HUES64 (cell line): Measurements from ENCODE around the gene ROR1. TPM values are rescaled to one million over a fixed set of nuclear protein-coding genes. Genes with fewer than 3 reads are reported as not detected.

ENCODE experiments used
- H3K27ac ChIP-seq: 2 replicates; pipeline ENCODE4 v1.7.0; 2013; ENCODE audit warnings: low read depth, low read length, inconsistent platforms
- H3K27me3 ChIP-seq: 2 replicates; pipeline ENCODE4 v1.6.1; 2013; ENCODE audit warnings: mild to moderate bottlenecking, low read length; ENCODE audit not compliant: insufficient read depth
- H3K36me3 ChIP-seq: 2 replicates; pipeline ENCODE4 v1.6.1; 2013; ENCODE audit warnings: mild to moderate bottlenecking, low read length; ENCODE audit not compliant: insufficient read depth
- H3K4me1 ChIP-seq: 2 replicates; pipeline ENCODE4 v1.6.1; 2013; ENCODE audit warnings: mild to moderate bottlenecking, low read length, moderate library complexity; ENCODE audit not compliant: insufficient read depth
- H3K4me3 ChIP-seq: 2 replicates; pipeline ENCODE4 v1.5.1; 2013; ENCODE audit warnings: mild to moderate bottlenecking, low read length, moderate library complexity
- H3K9ac ChIP-seq: 2 replicates; pipeline ENCODE4 v1.6.1; 2013; ENCODE audit warnings: mild to moderate bottlenecking, low read depth, low read length
- H3K9me3 ChIP-seq: 2 replicates; pipeline ENCODE4 v1.6.1; 2013; ENCODE audit warnings: low read depth, low read length; ENCODE audit not compliant: insufficient read depth
- WGBS: fragments of 150-250, 120-280 bp; methylation state at CpG from one replicate; pipeline ENCODE4 v1.1.7; 2013; ENCODE audit warnings: missing lambda C conversion rate; 5-methylcytosine and 5-hydroxymethylcytosine counted together
- polyA plus RNA-seq, 2 experiments: library from polyadenylated mRNA; stranded (reverse); fragments of 50-300 nt; gene quantifications; one replicate each; pipeline ENCODE4 v1.2.3, GENCODE V29; 2013

Gene ROR1
- 48.4 TPM for polyA plus RNA-seq (2013, experiment 1 of 2)
- polyA plus RNA-seq (2013, experiment 2 of 2), result 42.9 TPM

- H3K4me3 ChIP-seq, result peak within 1 kb of the TSS; percentile 82
- no peaks in the 10 kb centered on the region for H3K27me3 ChIP-seq
- under 1% methylated on average over 99 of the region's 99 CpGs for WGBS
- H3K27ac ChIP-seq, result peak within 1 kb of the TSS; percentile 95
- no peaks in the 10 kb centered on the region for H3K9me3 ChIP-seq
- no peaks in the 10 kb centered on the region for H3K36me3 ChIP-seq
- peak within 1 kb of the TSS; percentile 87 for H3K9ac ChIP-seq
- peaks cover 44% of the 10 kb centered on the region for H3K4me1 ChIP-seq
Observed at GRCh38 chr1:63773815-63774616, at the start of gene ROR1. ROR1 (plus strand) TSS chr1:63774017.

- Histone ChIP-seq H3K9ac (no peak overlapping the region), H3K27ac (no peak overlapping the region), H3K27me3 (no peaks in the 10 kb centered on the region), H3K4me1 (peaks cover 19% of the 10 kb centered on the region), H3K36me3 (no peaks in the 10 kb centered on the region), H3K4me3 (no peak overlapping the region), H3K9me3 (no peaks in the 10 kb centered on the region)
- 93% methylated on average over 3 of the region's 3 CpGs for WGBS
Observed at GRCh38 chr1:63724375-63724899, 49.4 kb upstream of the ROR1 start.

DNA sequence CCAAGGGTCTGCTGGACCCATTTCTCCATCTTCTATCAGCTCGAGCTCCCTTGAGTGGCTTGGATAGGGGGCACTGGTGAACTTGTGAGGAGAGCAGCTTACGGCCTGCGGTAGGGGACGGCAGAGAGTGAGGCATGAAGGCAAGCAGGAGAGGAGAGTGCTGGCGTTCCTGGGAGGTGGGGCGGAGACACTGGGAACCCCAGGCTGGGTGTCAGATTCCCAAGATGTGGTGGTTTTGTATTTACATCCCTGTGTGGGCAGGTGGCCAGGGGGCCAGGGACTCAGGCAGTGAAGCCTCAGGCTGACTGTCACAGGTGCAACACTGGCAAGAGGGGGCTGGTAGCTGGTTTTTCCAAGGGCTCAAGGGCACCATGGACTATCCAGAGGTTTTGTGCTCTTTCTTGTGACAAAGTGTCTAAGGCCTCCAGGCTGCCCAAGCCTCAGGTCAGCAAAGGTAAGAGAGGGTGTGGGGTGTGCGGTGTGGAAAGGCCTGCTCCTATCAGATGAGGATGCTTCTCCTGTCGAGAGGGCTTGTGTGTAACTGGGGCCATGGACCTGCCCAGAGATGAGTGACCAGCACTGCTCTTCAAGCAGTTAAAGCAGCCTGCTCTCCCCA is 45.1 kb upstream of the ROR1 start:
- H3K36me3 ChIP-seq, result no peaks in the 10 kb centered on the region
- H3K27ac ChIP-seq, result 0 out of 2 replicates have a peak overlapping the region, but pooled peaks have one; percentile 10
- H3K4me1 ChIP-seq, result peaks cover 30% of the 10 kb centered on the region
- H3K27me3 ChIP-seq, result no peaks in the 10 kb centered on the region
- 79% methylated on average over 8 of the region's 8 CpGs for WGBS
- no peak overlapping the region for H3K4me3 ChIP-seq
- no peak overlapping the region for H3K9ac ChIP-seq
- no peaks in the 10 kb centered on the region for H3K9me3 ChIP-seq

GRCh38 chr1:63729227-63729620 is 44.6 kb upstream of the ROR1 start:
- H3K4me1 ChIP-seq, result peaks cover 27% of the 10 kb centered on the region
- H3K27ac ChIP-seq, result no peak overlapping the region
- H3K4me3 ChIP-seq, result no peak overlapping the region
- no peaks in the 10 kb centered on the region for H3K27me3 ChIP-seq
- no peak overlapping the region for H3K9ac ChIP-seq
- WGBS, result 90% methylated on average over 5 of the region's 5 CpGs
- no peaks in the 10 kb centered on the region for H3K9me3 ChIP-seq
- no peaks in the 10 kb centered on the region for H3K36me3 ChIP-seq

DNA sequence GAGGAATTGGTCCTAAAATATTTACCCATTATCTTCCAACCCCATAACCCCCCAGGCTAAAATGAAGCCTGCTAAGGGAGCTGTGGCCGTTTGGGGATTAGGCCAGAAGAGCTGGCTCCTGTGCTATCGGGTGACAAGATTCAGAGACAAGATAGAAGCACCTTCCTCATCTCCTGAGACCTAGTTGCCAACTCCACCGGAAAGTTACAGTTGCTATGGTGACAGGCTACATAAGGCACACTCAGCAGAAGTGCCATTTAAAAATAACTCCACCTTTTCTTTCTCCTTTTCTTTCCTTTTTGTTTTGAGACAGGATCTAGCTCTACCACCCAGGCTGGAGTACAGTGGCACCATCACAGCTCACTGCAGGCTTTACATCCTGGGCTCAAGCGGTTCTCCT is 43.6 kb upstream of the ROR1 start:
- Histone ChIP-seq H3K27me3 (no peaks in the 10 kb centered on the region), H3K27ac (peak overlapping the region; percentile 45; the same call in 1 of the 2 replicates), H3K36me3 (no peaks in the 10 kb centered on the region), H3K4me3 (no peak overlapping the region), H3K4me1 (peaks cover 23% of the 10 kb centered on the region), H3K9me3 (no peaks in the 10 kb centered on the region), H3K9ac (no peak overlapping the region)
- WGBS, result 78% methylated on average over 4 of the region's 4 CpGs

DNA sequence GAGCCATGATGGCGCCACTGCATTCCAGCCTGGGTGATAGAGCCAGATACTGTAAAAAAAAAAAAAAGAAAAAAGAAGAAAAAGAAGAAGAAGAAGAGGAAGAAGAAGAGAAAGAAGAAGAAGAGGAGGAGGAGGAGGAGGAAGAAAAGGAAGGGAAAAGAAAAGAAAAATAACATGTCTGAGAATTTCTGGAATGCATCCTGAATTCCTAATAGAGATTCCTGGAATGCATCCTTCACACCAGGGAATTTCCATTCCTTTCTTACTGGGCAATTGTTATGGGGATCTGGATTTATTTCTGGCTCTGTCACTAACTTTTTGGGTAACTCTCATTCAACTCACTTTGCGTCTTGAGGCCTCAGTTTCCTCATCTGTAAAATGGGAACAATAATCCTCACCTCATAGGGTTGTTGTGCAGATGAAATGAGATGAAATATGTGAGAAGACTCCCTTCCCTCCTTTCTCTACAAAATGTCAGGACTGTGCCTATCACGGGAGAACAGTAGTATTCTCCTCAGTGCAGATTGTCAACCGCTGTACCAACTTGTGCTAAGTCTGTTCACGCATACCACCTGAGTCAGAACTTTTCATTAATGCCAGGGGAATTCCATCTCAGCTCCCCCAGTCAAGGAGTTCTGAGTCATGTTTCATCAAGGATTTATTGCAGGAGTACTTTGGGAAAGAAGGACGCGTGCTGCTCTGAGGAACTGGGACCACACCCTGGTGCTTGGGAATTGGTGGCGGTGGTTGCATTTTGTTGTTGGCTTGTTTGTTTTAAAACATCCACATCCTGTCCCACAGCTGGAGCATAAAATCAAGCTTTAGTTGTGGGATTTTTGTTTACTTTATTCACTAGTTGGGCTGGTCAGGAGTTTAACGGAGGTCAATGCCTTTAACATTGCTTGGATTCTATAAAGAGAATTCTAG is 42.4 kb upstream of the ROR1 start:
- WGBS, result 86% methylated on average over 7 of the region's 9 CpGs
- Histone ChIP-seq H3K4me3 (no peak overlapping the region), H3K27ac (peak overlapping the region; percentile 78), H3K4me1 (peaks cover 23% of the 10 kb centered on the region), H3K9me3 (peaks cover 3% of the 10 kb centered on the region; the same call in 1 of the 2 replicates), H3K27me3 (no peaks in the 10 kb centered on the region), H3K36me3 (no peaks in the 10 kb centered on the region), H3K9ac (no peak overlapping the region; the same call in 1 of the 2 replicates)

- no peak overlapping the region for H3K9ac ChIP-seq
- WGBS, result 79% methylated on average over 1 of the region's 1 CpG
- H3K27ac ChIP-seq, result 0 out of 2 replicates have a peak overlapping the region, but pooled peaks have one; percentile 26
- no peaks in the 10 kb centered on the region for H3K27me3 ChIP-seq
- peaks cover 3% of the 10 kb centered on the region; the same call in 1 of the 2 replicates for H3K9me3 ChIP-seq
- peaks cover 23% of the 10 kb centered on the region for H3K4me1 ChIP-seq
- no peaks in the 10 kb centered on the region for H3K36me3 ChIP-seq
- no peak overlapping the region for H3K4me3 ChIP-seq
Observed at GRCh38 chr1:63732666-63733065, 41.2 kb upstream of the ROR1 start.

- no peak overlapping the region for H3K9ac ChIP-seq
- no peak overlapping the region for H3K4me3 ChIP-seq
- H3K4me1 ChIP-seq, result no peaks in the 10 kb centered on the region
- no peak overlapping the region for H3K27ac ChIP-seq
- no peaks in the 10 kb centered on the region for H3K27me3 ChIP-seq
- no peaks in the 10 kb centered on the region for H3K36me3 ChIP-seq
- peaks cover 3% of the 10 kb centered on the region; the same call in 1 of the 2 replicates for H3K9me3 ChIP-seq
- 92% methylated on average over 1 of the region's 1 CpG for WGBS
Observed at GRCh38 chr1:63738772-63739171, 35.0 kb upstream of the ROR1 start.

DNA sequence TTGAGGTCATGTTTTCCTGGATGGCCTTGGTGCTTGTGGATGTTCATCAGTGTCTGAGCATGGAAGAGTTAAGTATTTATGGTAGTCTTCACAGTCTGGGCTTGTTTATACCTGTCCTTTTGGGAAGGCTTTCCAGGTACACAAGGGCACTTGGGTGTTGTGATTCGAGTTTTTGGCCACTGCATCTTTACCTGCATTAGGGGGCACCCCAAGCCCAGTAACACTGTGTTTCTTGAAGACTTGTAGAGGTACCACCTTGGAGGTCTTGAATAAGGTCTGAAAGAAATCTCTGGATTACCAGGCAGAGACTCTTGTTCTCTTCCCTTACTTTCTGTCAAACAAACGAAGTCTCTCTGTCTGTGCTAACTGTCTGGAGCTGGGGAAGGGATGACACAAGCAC is 34.4 kb upstream of the ROR1 start:
- no peaks in the 10 kb centered on the region for H3K36me3 ChIP-seq
- H3K4me3 ChIP-seq, result no peak overlapping the region
- no peaks in the 10 kb centered on the region for H3K4me1 ChIP-seq
- WGBS, result 76% methylated on average over 2 of the region's 2 CpGs
- H3K27me3 ChIP-seq, result no peaks in the 10 kb centered on the region
- no peak overlapping the region for H3K27ac ChIP-seq
- H3K9me3 ChIP-seq, result peaks cover 3% of the 10 kb centered on the region; the same call in 1 of the 2 replicates
- H3K9ac ChIP-seq, result no peak overlapping the region

DNA sequence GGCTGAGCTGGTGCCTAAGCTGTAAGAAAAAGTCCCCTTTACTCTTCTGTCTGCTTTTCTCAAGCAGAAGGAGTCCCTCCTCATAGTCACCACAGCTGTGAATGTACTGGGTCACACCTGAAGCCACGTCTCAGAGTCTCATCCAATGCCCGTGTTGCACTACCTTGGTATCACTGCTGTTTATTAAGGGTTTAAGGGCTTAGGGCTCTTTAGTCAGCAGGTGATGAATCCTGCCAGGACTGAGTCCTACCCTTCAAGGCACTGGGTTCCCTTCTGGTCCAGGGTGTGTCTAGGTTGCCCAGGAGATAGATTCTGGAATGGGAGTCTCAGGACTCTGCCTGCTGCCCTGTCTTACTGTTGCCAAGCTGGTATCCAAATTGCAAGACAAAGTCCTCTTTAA is 33.4 kb upstream of the ROR1 start:
- H3K4me3 ChIP-seq, result no peak overlapping the region
- 0 out of 2 replicates have a peak, but pooled peaks cover 2% of the 10 kb centered on the region for H3K4me1 ChIP-seq
- no peaks in the 10 kb centered on the region for H3K36me3 ChIP-seq
- H3K27me3 ChIP-seq, result no peaks in the 10 kb centered on the region
- peaks cover 3% of the 10 kb centered on the region; the same call in 1 of the 2 replicates for H3K9me3 ChIP-seq
- WGBS, result 87% methylated on average over 2 of the region's 2 CpGs
- H3K9ac ChIP-seq, result no peak overlapping the region
- H3K27ac ChIP-seq, result no peak overlapping the region
